DMS53 treated with DMSO at 0.1 percent for 48 hours (cell line): Measurements from ENCODE around the gene PTPRE.

Experiments
- DNase-seq: peaks from one replicate; lab custom pipeline; 2025; ENCODE audit not compliant: unreplicated experiment; lab: John Stamatoyannopoulos, UW

PTPRE gene

DNA sequence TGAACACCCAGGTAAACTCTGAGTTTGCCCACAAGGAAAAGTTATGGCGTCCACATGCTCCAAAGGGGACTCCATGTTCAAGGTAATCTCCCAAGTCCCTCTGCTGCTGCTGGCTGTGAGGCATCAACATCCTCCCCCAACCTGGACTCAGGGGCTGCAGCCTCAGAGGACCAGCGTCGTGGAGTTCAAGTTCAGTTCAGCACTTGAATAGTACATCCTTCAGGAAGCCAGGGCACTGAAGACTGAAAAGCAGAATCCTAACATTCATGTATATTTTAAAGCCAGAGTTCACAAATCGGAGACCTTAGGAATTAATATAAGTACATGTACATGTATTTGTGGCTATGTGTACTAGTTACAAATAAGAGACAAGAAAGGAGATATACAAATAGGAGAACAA, 90.4 kb downstream of the PTPRE start:
- DNase-seq = no peak

- no peak for DNase-seq
Observed at GRCh38 chr10:127997937-127998336, 91.0 kb downstream of the PTPRE start.

DNA sequence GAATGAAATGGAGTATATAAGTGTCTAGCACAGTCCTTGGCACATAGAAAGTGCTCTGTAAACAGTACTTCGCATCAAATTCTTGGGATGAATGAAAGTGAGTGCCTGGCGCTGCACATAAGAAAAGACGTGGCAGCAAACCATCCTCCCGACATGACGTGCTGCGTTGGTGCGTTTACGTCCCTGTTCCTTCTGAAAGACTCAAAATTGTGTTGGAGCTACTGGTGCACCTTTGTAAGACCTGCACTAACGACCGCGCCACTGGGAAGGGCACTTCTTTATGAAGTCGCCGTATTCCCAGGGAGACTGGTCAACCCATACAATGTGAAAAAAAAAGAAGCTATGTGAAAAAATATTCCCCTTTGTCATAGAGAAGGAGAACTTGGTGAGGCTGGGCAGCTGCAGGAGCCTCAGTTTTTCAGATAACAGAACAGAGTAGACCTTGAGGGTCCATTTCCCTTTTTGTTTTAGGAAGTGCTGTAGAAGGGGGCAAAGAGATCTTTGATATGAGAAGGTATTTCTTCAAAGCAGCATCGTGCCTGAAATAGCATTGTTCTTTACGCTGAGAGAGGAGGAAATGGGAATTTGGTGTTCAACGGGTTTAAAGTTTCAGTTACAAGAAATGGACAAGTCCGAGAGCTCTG, 91.7 kb downstream of the PTPRE start:
- DNase-seq = no peak

GRCh38 chr10:127999297-128000129, 92.6 kb downstream of the PTPRE start:
- DNase-seq = no peak

DNA sequence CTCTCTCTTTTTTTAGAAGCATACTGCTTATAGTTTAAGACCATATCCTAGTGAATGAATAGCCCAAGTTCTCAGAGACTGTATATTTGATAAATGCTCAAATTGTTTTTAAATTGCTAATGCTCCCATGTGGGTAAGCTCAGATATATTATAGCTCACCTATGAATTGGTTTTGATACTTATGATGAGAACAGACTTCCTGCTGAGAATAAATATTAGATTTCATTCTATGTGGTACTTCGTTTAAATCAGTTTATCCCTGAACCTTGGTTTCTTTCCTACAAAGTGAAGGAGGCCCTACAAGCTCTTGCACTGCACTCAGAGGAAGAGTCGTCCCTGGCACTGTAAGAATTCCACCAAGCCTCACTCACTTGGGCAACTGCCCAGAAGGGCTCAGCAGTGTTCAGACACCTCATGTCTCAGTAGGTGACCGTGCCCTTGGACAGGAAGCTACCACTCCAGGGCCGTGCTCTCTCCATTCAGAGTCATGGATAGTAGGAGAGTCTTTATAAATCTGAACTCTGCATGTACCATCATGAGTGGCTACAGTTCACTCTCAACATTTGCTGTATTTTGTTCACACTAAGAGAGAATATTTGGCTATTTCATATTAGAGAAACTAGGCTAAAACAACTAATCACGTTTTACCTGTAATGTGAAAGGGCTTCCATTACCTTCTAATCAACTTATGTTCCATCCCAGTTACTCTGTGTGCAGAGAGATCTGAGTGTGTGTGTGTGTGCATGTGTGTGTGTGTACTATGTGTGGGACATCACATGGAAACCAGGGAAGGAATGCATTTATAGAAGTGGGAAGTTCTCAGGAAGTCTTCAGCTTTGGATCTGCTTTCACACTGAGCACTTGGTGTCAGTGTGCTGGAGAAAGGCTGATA, 93.8 kb downstream of the PTPRE start:
- DNase-seq = no peak

GRCh38 chr10:128001363-128001745, 94.5 kb downstream of the PTPRE start:
- no peak for DNase-seq

GRCh38 chr10:128001849-128002248, 94.9 kb downstream of the PTPRE start:
- DNase-seq = no peak

- no peak for DNase-seq
Observed at GRCh38 chr10:128003521-128003920, 96.6 kb downstream of the PTPRE start.

DNA sequence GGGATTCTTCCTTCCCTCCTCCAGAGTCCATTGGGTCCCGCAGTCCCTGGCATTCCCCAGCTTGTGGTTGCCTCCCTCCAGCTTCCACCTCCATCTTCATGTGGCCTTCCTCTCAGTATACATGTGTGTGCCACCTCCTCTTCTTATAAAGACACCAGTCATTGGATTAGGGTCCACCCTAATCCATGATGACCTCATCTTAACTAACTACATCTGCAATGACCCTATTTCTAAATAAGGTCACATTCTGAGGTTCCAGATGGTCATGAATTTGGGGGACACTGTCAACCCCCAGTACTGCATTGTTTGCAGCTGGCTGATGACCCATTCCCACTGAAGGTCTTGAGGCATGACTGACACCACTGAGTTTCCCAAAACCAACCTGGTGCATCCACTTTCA, 99.0 kb downstream of the PTPRE start:
- DNase-seq = no peak

DNA sequence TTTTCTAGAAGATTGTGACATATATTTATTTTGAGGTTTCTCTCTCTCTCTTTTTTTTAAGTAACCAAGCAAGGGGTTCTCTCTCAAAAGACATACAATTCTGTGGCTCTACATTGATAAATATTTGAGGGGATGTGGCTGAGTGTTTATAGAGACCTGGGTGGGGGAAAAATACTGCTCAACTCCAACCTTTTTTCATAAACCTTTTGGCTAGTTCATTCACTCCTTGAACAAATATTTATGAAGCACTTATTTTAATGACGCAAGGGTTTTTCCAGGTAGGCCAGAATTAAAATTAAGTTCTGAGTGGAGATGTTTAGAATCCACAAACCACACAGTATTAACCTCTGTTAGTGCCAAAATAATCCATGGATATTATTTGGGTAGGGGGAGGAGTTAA, 100.2 kb downstream of the PTPRE start:
- DNase-seq = no peak

- no peak for DNase-seq
Observed at GRCh38 chr10:128007971-128008370, 101.1 kb downstream of the PTPRE start.

GRCh38 chr10:128008521-128009250, 101.8 kb downstream of the PTPRE start:
- DNase-seq = no peak

- no peak for DNase-seq
Observed at GRCh38 chr10:128009372-128010126, 102.6 kb downstream of the PTPRE start.

- DNase-seq = peak; percentile 25
Observed at GRCh38 chr10:128011059-128011979, 104.4 kb downstream of the PTPRE start.

- DNase-seq = no peak
Observed at GRCh38 chr10:128013626-128014025, 106.7 kb downstream of the PTPRE start.

- no peak for DNase-seq
Observed at GRCh38 chr10:128014236-128014635, 107.3 kb downstream of the PTPRE start.

GRCh38 chr10:128016423-128017060, 109.6 kb downstream of the PTPRE start:
- DNase-seq = no peak

- no peak for DNase-seq
Observed at GRCh38 chr10:128017822-128018221, 110.9 kb downstream of the PTPRE start.

- DNase-seq = no peak
Observed at GRCh38 chr10:128018236-128018635, 111.3 kb downstream of the PTPRE start.
